Endothelial cell of umbilical vein (primary cell): ENCODE measurements around the gene NEUROG3. TPM values are rescaled to one million over a fixed set of nuclear protein-coding genes. Genes with fewer than 3 reads are reported as not detected.

Experiments
- BruUV-seq: library from RNA; stranded (reverse); fragments of 400-500 nt; replicated peaks from 2 replicates; lab custom pipeline; 2021; lab: Mats Ljungman, UMichigan
- CTCF ChIA-PET: fragments of 300-600, 350-600 bp; sonication (Branson Sonifier 250); formaldehyde crosslinking; loops from one replicate; lab custom pipeline; 2021; ENCODE audit warnings: antibody characterized with exemption, inconsistent platforms; lab: Charles Lee
- POLR2A ChIA-PET: fragments of 300-600, 350-600 bp; sonication (Branson Sonifier 250); formaldehyde crosslinking; loops from one replicate; lab custom pipeline; 2021; ENCODE audit warnings: antibody characterized with exemption, inconsistent platforms; lab: Charles Lee
- DNase-seq: peaks from one replicate; pipeline ENCODE4 v3.0.0-alpha.2; 2011; ENCODE audit warnings: low read depth, low spot score
- FAIRE-seq: peaks from 2 replicates; lab custom pipeline; 2011; peaks lifted over from hg19 to GRCh38; lab: Jason Lieb, UNC
- H2AFZ ChIP-seq: 2 replicates; pipeline ENCODE4 v1.6.0; 2012; ENCODE audit warnings: low read depth, low read length, control low read depth, inconsistent platforms
- H3K27ac ChIP-seq: 2 replicates; pipeline ENCODE4 v1.5.1; 2011; ENCODE audit warnings: low read depth, mild to moderate bottlenecking, control low read depth, low read length, moderate library complexity; ENCODE audit not compliant: insufficient read depth
- H3K27me3 ChIP-seq, 2 experiments: 2 replicates each; pipeline versions ENCODE4 v1.6.0 to v1.6.1; 2011; ENCODE audit warnings: low read length in 2 of 2, mixed read lengths in 1 of 2; ENCODE audit not compliant: control insufficient read depth in 2 of 2, insufficient read depth in 2 of 2
- H3K36me3 ChIP-seq, 2 experiments: 2 replicates in 1 of 2; 3 replicates in 1 of 2; pipeline ENCODE4 v1.5.1; 2011; ENCODE audit warnings: low read length in 2 of 2, mild to moderate bottlenecking in 1 of 2, moderate library complexity in 1 of 2; ENCODE audit not compliant: control insufficient read depth in 2 of 2, insufficient read depth in 2 of 2; ENCODE audit errors: extremely low read depth in 1 of 2
- H3K4me1 ChIP-seq: 3 replicates; pipeline ENCODE4 v1.5.1; 2011; ENCODE audit warnings: mild to moderate bottlenecking, low read length; ENCODE audit not compliant: control insufficient read depth, insufficient read depth; ENCODE audit errors: extremely low read depth
- H3K4me2 ChIP-seq: 2 replicates; pipeline ENCODE4 v1.6.1; 2011; ENCODE audit warnings: low read length, control low read depth, mixed read lengths; ENCODE audit not compliant: insufficient read depth
- H3K4me3 ChIP-seq, 3 experiments: fragments of 200-600 bp in 1 of 3; sonication (generic), shearing (Covaris generic) in 1 of 3; replicated peaks in 1 of 3; 2 replicates each; pipeline ENCODE4 v1.5.1; 2011 to 2016; ENCODE audit warnings: control low read depth in 3 of 3, low read length in 3 of 3, mild to moderate bottlenecking in 2 of 3, inconsistent platforms in 1 of 3, low read depth in 1 of 3, moderate library complexity in 1 of 3; ENCODE audit not compliant: insufficient read depth in 1 of 3
- H3K79me2 ChIP-seq: 2 replicates; pipeline ENCODE4 v1.6.0; 2012; ENCODE audit warnings: low read length, inconsistent platforms; ENCODE audit not compliant: control insufficient read depth, insufficient read depth
- H3K9ac ChIP-seq: replicated peaks from 2 replicates; pipeline ENCODE3; 2011; ENCODE audit warnings: low read length, control low read depth; ENCODE audit not compliant: insufficient read depth; ENCODE audit errors: extremely low read depth
- H3K9me1 ChIP-seq: replicated peaks from 3 replicates; pipeline ENCODE4 v1.6.0; 2011; ENCODE audit warnings: mild to moderate bottlenecking, low read length; ENCODE audit not compliant: control insufficient read depth, insufficient read depth; ENCODE audit errors: extremely low read depth
- H3K9me3 ChIP-seq: replicated peaks from 2 replicates; pipeline ENCODE4 v1.5.1; 2012; ENCODE audit warnings: low read length, inconsistent platforms; ENCODE audit not compliant: control insufficient read depth, insufficient read depth
- H4K20me1 ChIP-seq: replicated peaks from 2 replicates; pipeline ENCODE3; 2011; ENCODE audit warnings: mild to moderate bottlenecking, low read length; ENCODE audit not compliant: control insufficient read depth, insufficient read depth; ENCODE audit errors: extremely low read depth
- CTCF ChIP-seq, 2 donors: IDR thresholded peaks; 1 replicate in 1 of 2; 2 replicates in 1 of 2; pipeline ENCODE4 v1.5.1; 2011; ENCODE audit warnings: low read length in 2 of 2, mild to moderate bottlenecking in 2 of 2, moderate library complexity in 2 of 2, control low read depth in 1 of 2, inconsistent platforms in 1 of 2, low read depth in 1 of 2; ENCODE audit not compliant: insufficient read depth in 1 of 2; ENCODE audit errors: extremely low read depth in 1 of 2
- EZH2 ChIP-seq: IDR thresholded peaks from 2 replicates; pipeline ENCODE4 v1.6.1; 2012; ENCODE audit warnings: borderline replicate concordance, low read depth, mild to moderate bottlenecking, moderate library complexity, low read length, inconsistent platforms; ENCODE audit not compliant: severe bottlenecking
- FOS ChIP-seq: IDR thresholded peaks from 2 replicates; pipeline ENCODE4 v1.6.1; 2011; ENCODE audit warnings: mild to moderate bottlenecking, low read length, moderate library complexity, borderline replicate concordance; ENCODE audit not compliant: insufficient read depth
- GATA2 ChIP-seq: IDR thresholded peaks from 2 replicates; pipeline ENCODE4 v1.7.0; 2011; ENCODE audit warnings: low read depth, mild to moderate bottlenecking, moderate library complexity, mixed read lengths, low read length; ENCODE audit not compliant: insufficient read length, insufficient read depth
- JUN ChIP-seq: IDR thresholded peaks from 2 replicates; pipeline ENCODE4 v1.6.1; 2011; ENCODE audit warnings: borderline replicate concordance, low read depth; ENCODE audit not compliant: insufficient read length, insufficient read depth
- MAX ChIP-seq: IDR thresholded peaks from 2 replicates; pipeline ENCODE4 v1.6.1; 2011; ENCODE audit not compliant: insufficient read depth, insufficient read length
- MYC ChIP-seq: IDR thresholded peaks from one replicate; pipeline ENCODE4 v1.6.1; 2011; ENCODE audit warnings: mild to moderate bottlenecking, low read depth, low read length
- POLR2A ChIP-seq: IDR thresholded peaks from 2 replicates; pipeline ENCODE4 v1.6.1; 2012; ENCODE audit warnings: low read depth, mild to moderate bottlenecking, control low read depth, low read length
- POLR2AphosphoS5 ChIP-seq: IDR thresholded peaks from 2 replicates; pipeline ENCODE4 v1.6.1; 2012; ENCODE audit warnings: low read depth, mild to moderate bottlenecking, control low read depth, low read length, moderate library complexity; ENCODE audit not compliant: insufficient read depth
- dilution Hi-C: fragments of 300-500 bp; cut with MboI; formaldehyde crosslinking; loops from one replicate; pipeline ENCODE4 v1.15.0; 2019; ENCODE audit warnings: low sequenced_read_pairs; ENCODE audit not compliant: extremely low pct_ligation_motif_present
- intact Hi-C: fragments of 100-400 bp; cut with micrococcal nuclease; formaldehyde crosslinking; loops from one replicate; pipeline ENCODE4 v1.10.0; 2022
- polyA plus RNA-seq, 4 experiments: library from polyadenylated mRNA; depleted of rRNA in 3 of 4; stranded (reverse) in 3 of 4; unstranded in 1 of 4; fragments of >200 nt; gene quantifications; 2 replicates each; pipeline versions ENCODE4 v1.2.1 to v1.2.3, GENCODE V29; 2011 to 2012; ENCODE audit warnings: missing spikeins in 1 of 4
- total RNA-seq: library from RNA; stranded (reverse); gene quantifications from 2 replicates; pipeline ENCODE4 v1.2.3, GENCODE V29; 2021

NEUROG3 gene
- total and polyA plus RNA-seq, 2 donors (not counting 3 experiments of a cell fraction or from before 2014, with no cell fraction given), result not detected

- H3K79me2 ChIP-seq, result no peaks in the 10 kb centered on the region
- intact Hi-C loops (no loop called here), dilution Hi-C loops (no loop called here)
- no peaks in the 10 kb centered on the region for H3K9me3 ChIP-seq
- H3K9me1 ChIP-seq, result no peaks in the 10 kb centered on the region
- DNase-seq (no peak), FAIRE-seq (no peak)
- no peak overlapping the region for H3K4me3 ChIP-seq
- H3K4me2 ChIP-seq, result no peak overlapping the region
- H3K27me3 ChIP-seq, result peaks cover 49 to 68% of the 10 kb centered on the region in 2 experiments
- no peaks in the 10 kb centered on the region for H3K4me1 ChIP-seq
- TF ChIP-seq MAX (no peak), EZH2 (no peak), GATA2 (no peak), POLR2AphosphoS5 (no peak), JUN (no peak), FOS (no peak), POLR2A (no peak)
- no peak overlapping the region for H2AFZ ChIP-seq
- no peak overlapping the region for H3K9ac ChIP-seq
- no TSS peak for BruUV-seq
- no peak overlapping the region for H3K27ac ChIP-seq
- no peaks in the 10 kb centered on the region for H3K36me3 ChIP-seq
- H4K20me1 ChIP-seq, result no peaks in the 10 kb centered on the region
- CTCF ChIA-PET, result interaction anchor here (1.2 kb wide), 1 partner anchor 64 kb away, joined by 3 read pairs; no protein-coding TSS in a partner anchor
- POLR2A ChIA-PET, result no interaction called here
Measured at GRCh38 chr10:69579464-69580060, 6.3 kb upstream of the NEUROG3 start.

GRCh38 chr10:69578508-69578991 is 5.3 kb upstream of the NEUROG3 start:
- dilution Hi-C loops (no loop called here), intact Hi-C loops (no loop called here)
- ChIA-PET POLR2A (no interaction called here), CTCF (no interaction called here)
- H3K9me3 ChIP-seq, result no peaks in the 10 kb centered on the region
- H4K20me1 ChIP-seq, result no peaks in the 10 kb centered on the region
- H3K36me3 ChIP-seq, result no peaks in the 10 kb centered on the region
- peaks cover 57 to 78% of the 10 kb centered on the region in 2 experiments for H3K27me3 ChIP-seq
- H3K4me3 ChIP-seq, result no peak overlapping the region
- TF ChIP-seq POLR2A (no peak), JUN (no peak), MYC (no peak), GATA2 (no peak), POLR2AphosphoS5 (no peak), EZH2 (no peak), CTCF (IDR thresholded peaks at IDR 0.05; ENCODE audit: extremely low read depth in 1 of 2, insufficient read depth in 1 of 2, low read depth in 1 of 2, low read length in 2 of 2) (no peak)
- H3K79me2 ChIP-seq, result no peaks in the 10 kb centered on the region
- BruUV-seq, result no TSS peak
- DNase-seq (no peak), FAIRE-seq (no peak)
- H3K9me1 ChIP-seq, result no peaks in the 10 kb centered on the region
- H3K9ac ChIP-seq, result no peak overlapping the region
- no peaks in the 10 kb centered on the region for H3K4me1 ChIP-seq
- H3K27ac ChIP-seq, result no peak overlapping the region
- H3K4me2 ChIP-seq, result no peak overlapping the region
- no peak overlapping the region for H2AFZ ChIP-seq
